ENCODE measurements around the gene POLD2. TPM values are rescaled to one million over a fixed set of nuclear protein-coding genes. Genes with fewer than 3 reads are reported as not detected.

The POLD2 gene
- total RNA-seq, 1 experiment from 2014 or later, result 154 TPM

DNA sequence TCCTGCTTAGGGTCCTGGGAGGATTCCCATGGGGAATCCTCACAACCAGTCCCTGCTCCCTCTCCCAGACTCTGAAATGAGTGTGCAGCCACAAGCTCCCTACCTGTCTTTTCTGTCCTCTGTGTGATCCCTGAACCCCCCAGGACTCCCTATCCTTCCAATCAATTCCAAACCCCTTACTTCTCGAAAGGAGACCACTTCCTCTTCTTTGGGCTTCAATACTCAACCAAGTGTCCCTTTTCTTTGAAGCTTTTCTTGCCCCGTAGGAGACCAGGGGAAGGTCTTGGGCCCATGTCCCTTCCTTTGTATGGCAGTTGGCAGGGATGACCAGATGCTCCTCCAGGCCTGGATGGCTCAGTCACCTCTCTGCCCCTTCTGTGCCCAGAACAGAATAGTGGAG is 17.5 kb downstream of the POLD2 start (continued):
- no peak for TF ChIP-seq TEAD4 (CRISPR knock-in tag; IDR thresholded peaks at IDR 0.05)
- no peak for TF ChIP-seq OVOL2 (CRISPR knock-in tag; IDR thresholded peaks at IDR 0.05; ENCODE audit: borderline replicate concordance)
- TF ChIP-seq FOXK1 (CRISPR knock-in tag; IDR thresholded peaks at IDR 0.05), result no peak
- no peak for TF ChIP-seq NFYB (CRISPR knock-in tag; conservative IDR thresholded peaks at IDR 0.05; ENCODE audit: low read depth)
- TF ChIP-seq GTF2I (CRISPR knock-in tag; conservative IDR thresholded peaks at IDR 0.05), result no peak
- TF ChIP-seq, protein P1, sequence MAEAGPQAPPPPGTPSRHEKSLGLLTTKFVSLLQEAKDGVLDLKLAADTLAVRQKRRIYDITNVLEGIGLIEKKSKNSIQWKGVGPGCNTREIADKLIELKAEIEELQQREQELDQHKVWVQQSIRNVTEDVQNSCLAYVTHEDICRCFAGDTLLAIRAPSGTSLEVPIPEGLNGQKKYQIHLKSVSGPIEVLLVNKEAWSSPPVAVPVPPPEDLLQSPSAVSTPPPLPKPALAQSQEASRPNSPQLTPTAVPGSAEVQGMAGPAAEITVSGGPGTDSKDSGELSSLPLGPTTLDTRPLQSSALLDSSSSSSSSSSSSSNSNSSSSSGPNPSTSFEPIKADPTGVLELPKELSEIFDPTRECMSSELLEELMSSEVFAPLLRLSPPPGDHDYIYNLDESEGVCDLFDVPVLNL (CRISPR knock-in tag; IDR thresholded peaks at IDR 0.05; ENCODE audit: borderline replicate concordance, low read depth), result no peak
- no peak for TF ChIP-seq FOXJ3 (CRISPR knock-in tag; IDR thresholded peaks at IDR 0.05; ENCODE audit: borderline replicate concordance)
- TF ChIP-seq, protein P2, sequence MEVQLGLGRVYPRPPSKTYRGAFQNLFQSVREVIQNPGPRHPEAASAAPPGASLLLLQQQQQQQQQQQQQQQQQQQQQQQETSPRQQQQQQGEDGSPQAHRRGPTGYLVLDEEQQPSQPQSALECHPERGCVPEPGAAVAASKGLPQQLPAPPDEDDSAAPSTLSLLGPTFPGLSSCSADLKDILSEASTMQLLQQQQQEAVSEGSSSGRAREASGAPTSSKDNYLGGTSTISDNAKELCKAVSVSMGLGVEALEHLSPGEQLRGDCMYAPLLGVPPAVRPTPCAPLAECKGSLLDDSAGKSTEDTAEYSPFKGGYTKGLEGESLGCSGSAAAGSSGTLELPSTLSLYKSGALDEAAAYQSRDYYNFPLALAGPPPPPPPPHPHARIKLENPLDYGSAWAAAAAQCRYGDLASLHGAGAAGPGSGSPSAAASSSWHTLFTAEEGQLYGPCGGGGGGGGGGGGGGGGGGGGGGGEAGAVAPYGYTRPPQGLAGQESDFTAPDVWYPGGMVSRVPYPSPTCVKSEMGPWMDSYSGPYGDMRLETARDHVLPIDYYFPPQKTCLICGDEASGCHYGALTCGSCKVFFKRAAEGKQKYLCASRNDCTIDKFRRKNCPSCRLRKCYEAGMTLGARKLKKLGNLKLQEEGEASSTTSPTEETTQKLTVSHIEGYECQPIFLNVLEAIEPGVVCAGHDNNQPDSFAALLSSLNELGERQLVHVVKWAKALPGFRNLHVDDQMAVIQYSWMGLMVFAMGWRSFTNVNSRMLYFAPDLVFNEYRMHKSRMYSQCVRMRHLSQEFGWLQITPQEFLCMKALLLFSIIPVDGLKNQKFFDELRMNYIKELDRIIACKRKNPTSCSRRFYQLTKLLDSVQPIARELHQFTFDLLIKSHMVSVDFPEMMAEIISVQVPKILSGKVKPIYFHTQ (CRISPR knock-in tag; IDR thresholded peaks at IDR 0.05), result no peak
- TF ChIP-seq, protein P3, sequence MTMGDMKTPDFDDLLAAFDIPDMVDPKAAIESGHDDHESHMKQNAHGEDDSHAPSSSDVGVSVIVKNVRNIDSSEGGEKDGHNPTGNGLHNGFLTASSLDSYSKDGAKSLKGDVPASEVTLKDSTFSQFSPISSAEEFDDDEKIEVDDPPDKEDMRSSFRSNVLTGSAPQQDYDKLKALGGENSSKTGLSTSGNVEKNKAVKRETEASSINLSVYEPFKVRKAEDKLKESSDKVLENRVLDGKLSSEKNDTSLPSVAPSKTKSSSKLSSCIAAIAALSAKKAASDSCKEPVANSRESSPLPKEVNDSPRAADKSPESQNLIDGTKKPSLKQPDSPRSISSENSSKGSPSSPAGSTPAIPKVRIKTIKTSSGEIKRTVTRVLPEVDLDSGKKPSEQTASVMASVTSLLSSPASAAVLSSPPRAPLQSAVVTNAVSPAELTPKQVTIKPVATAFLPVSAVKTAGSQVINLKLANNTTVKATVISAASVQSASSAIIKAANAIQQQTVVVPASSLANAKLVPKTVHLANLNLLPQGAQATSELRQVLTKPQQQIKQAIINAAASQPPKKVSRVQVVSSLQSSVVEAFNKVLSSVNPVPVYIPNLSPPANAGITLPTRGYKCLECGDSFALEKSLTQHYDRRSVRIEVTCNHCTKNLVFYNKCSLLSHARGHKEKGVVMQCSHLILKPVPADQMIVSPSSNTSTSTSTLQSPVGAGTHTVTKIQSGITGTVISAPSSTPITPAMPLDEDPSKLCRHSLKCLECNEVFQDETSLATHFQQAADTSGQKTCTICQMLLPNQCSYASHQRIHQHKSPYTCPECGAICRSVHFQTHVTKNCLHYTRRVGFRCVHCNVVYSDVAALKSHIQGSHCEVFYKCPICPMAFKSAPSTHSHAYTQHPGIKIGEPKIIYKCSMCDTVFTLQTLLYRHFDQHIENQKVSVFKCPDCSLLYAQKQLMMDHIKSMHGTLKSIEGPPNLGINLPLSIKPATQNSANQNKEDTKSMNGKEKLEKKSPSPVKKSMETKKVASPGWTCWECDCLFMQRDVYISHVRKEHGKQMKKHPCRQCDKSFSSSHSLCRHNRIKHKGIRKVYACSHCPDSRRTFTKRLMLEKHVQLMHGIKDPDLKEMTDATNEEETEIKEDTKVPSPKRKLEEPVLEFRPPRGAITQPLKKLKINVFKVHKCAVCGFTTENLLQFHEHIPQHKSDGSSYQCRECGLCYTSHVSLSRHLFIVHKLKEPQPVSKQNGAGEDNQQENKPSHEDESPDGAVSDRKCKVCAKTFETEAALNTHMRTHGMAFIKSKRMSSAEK (CRISPR knock-in tag; IDR thresholded peaks at IDR 0.05; ENCODE audit: borderline replicate concordance), result no peak

DNA sequence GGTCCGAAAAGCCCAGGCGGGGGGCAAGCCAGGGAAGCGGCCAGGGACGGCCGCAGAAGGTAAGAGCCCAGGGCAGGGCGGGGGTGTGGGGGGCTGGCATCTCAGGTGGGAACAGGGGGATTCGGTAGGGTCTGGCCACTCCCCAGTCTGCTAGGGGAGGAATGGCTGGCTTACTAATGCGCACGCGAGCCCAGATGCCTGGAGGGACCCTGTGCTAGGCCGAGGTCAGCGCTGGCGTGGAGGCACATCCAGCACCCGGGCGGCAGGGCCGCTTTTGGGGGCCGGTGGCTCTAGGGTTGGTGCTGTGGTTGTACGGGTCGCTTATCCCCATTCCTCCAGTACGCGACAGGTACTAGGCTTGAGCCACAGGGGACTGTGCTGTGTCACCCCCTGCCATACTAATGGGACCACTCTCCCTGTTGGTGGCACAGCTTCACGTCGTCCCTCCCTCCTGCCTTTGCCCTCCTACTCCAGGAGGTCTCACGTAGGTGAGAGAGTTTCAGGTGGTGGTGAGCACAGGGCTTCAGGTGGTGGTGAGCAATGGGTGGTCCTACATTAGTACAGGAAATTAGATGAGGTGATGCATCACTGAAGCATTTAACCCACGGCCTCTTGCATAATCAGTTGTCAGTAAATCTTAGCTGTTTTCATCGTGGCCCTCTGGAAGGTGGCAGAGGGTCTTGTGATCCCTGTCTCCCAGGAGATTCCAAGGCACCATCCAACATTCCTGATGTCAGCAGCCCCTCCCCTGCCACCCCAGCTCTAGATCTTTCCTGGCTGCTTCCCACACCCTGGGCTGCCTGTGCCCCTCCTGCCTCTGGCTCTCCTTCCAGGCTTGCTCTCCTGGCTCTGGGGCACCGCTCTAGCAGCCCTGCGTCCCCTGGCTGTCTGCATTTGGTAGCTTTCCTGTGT is 18.2 kb downstream of the POLD2 start:
- H3K9me3 Mint-ChIP-seq, result no peaks in the 10 kb centered on the region
- peak overlapping the region; percentile 70 for H3K4me3 Mint-ChIP-seq
- ATAC-seq, result peak; percentile 44
- H3K4me1 Mint-ChIP-seq, result peaks cover 12% of the 10 kb centered on the region
- H3K27ac Mint-ChIP-seq, result no peak overlapping the region
- DNase-seq (ENCODE audit: low spot score), result peak; percentile 45
- peaks cover 24% of the 10 kb centered on the region for H3K27me3 Mint-ChIP-seq (ENCODE audit: low read depth)
- ChIA-PET POLR2A (interaction anchor here (0.6 kb wide), 2 partner anchors 19 to 52 kb away, joined by 3 to 5 read pairs; no protein-coding TSS in a partner anchor), CTCF (interaction anchor here (0.7 to 2.2 kb wide), 10 partner anchors 11 to 244 kb away, joined by 3 to 13 read pairs (median 4); partner anchors contain the start of gene PGAM2)
- H3K36me3 Mint-ChIP-seq, result peaks cover 2% of the 10 kb centered on the region; the same call in 1 of the 2 replicates
- TF ChIP-seq, protein P4, sequence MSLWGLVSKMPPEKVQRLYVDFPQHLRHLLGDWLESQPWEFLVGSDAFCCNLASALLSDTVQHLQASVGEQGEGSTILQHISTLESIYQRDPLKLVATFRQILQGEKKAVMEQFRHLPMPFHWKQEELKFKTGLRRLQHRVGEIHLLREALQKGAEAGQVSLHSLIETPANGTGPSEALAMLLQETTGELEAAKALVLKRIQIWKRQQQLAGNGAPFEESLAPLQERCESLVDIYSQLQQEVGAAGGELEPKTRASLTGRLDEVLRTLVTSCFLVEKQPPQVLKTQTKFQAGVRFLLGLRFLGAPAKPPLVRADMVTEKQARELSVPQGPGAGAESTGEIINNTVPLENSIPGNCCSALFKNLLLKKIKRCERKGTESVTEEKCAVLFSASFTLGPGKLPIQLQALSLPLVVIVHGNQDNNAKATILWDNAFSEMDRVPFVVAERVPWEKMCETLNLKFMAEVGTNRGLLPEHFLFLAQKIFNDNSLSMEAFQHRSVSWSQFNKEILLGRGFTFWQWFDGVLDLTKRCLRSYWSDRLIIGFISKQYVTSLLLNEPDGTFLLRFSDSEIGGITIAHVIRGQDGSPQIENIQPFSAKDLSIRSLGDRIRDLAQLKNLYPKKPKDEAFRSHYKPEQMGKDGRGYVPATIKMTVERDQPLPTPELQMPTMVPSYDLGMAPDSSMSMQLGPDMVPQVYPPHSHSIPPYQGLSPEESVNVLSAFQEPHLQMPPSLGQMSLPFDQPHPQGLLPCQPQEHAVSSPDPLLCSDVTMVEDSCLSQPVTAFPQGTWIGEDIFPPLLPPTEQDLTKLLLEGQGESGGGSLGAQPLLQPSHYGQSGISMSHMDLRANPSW (CRISPR knock-in tag; conservative IDR thresholded peaks at IDR 0.05; ENCODE audit: low read depth), result no peak
- TF ChIP-seq HMGA2 (CRISPR knock-in tag; IDR thresholded peaks at IDR 0.05) (no peak), ELF4 (CRISPR knock-in tag; IDR thresholded peaks at IDR 0.05; ENCODE audit: low read depth) (no peak), TP53 (CRISPR knock-in tag; IDR thresholded peaks at IDR 0.05) (no peak), SP1 (CRISPR knock-in tag; conservative IDR thresholded peaks at IDR 0.05) (no peak)
- TF ChIP-seq, protein P5, sequence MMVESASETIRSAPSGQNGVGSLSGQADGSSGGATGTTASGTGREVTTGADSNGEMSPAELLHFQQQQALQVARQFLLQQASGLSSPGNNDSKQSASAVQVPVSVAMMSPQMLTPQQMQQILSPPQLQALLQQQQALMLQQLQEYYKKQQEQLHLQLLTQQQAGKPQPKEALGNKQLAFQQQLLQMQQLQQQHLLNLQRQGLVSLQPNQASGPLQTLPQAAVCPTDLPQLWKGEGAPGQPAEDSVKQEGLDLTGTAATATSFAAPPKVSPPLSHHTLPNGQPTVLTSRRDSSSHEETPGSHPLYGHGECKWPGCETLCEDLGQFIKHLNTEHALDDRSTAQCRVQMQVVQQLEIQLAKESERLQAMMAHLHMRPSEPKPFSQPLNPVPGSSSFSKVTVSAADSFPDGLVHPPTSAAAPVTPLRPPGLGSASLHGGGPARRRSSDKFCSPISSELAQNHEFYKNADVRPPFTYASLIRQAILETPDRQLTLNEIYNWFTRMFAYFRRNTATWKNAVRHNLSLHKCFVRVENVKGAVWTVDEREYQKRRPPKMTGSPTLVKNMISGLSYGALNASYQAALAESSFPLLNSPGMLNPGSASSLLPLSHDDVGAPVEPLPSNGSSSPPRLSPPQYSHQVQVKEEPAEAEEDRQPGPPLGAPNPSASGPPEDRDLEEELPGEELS (CRISPR knock-in tag; IDR thresholded peaks at IDR 0.05), result no peak
- TF ChIP-seq, protein P6, sequence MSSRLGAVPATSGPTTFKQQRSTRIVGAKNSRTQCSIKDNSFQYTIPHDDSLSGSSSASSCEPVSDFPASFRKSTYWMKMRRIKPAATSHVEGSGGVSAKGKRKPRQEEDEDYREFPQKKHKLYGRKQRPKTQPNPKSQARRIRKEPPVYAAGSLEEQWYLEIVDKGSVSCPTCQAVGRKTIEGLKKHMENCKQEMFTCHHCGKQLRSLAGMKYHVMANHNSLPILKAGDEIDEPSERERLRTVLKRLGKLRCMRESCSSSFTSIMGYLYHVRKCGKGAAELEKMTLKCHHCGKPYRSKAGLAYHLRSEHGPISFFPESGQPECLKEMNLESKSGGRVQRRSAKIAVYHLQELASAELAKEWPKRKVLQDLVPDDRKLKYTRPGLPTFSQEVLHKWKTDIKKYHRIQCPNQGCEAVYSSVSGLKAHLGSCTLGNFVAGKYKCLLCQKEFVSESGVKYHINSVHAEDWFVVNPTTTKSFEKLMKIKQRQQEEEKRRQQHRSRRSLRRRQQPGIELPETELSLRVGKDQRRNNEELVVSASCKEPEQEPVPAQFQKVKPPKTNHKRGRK (CRISPR knock-in tag; IDR thresholded peaks at IDR 0.05; ENCODE audit: borderline replicate concordance), result no peak
- TF ChIP-seq, protein P7, sequence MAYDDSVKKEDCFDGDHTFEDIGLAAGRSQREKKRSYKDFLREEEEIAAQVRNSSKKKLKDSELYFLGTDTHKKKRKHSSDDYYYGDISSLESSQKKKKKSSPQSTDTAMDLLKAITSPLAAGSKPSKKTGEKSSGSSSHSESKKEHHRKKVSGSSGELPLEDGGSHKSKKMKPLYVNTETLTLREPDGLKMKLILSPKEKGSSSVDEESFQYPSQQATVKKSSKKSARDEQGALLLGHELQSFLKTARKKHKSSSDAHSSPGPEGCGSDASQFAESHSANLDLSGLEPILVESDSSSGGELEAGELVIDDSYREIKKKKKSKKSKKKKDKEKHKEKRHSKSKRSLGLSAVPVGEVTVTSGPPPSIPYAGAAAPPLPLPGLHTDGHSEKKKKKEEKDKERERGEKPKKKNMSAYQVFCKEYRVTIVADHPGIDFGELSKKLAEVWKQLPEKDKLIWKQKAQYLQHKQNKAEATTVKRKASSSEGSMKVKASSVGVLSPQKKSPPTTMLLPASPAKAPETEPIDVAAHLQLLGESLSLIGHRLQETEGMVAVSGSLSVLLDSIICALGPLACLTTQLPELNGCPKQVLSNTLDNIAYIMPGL (CRISPR knock-in tag; IDR thresholded peaks at IDR 0.05), result no peak

Data from WTC11 (cell line).